Neural crest cell (in vitro differentiated cells): Measurements from ENCODE around the gene WWOX. TPM values are rescaled to one million over a fixed set of nuclear protein-coding genes. Genes with fewer than 3 reads are reported as not detected.

Experiments used
- DNase-seq: peaks from one replicate; pipeline ENCODE4 v3.0.0; 2021; ENCODE audit warnings: low read depth, mixed read lengths, low spot score
- H3K27ac Mint-ChIP-seq: one replicate; pipeline ENCODE4 v1.8.0; 2021; ENCODE audit warnings: mild to moderate bottlenecking, mixed read lengths; ENCODE audit not compliant: unreplicated experiment
- H3K27me3 Mint-ChIP-seq: 2 replicates; pipeline ENCODE4 v1.8.0; 2021; ENCODE audit warnings: low read depth, mild to moderate bottlenecking, mixed read lengths
- H3K36me3 Mint-ChIP-seq: 2 replicates; pipeline ENCODE4 v1.8.0; 2021; ENCODE audit warnings: low read depth, mild to moderate bottlenecking, mixed read lengths
- H3K4me1 Mint-ChIP-seq: 2 replicates; pipeline ENCODE4 v1.8.0; 2021; ENCODE audit warnings: mixed read lengths
- H3K4me3 Mint-ChIP-seq: one replicate; pipeline ENCODE4 v1.8.0; 2021; ENCODE audit warnings: mild to moderate bottlenecking, mixed read lengths
- H3K9me3 Mint-ChIP-seq: 2 replicates; pipeline ENCODE4 v1.8.0; 2021; ENCODE audit warnings: mixed read lengths
- total RNA-seq: library from RNA; stranded (reverse); gene quantifications from 2 replicates; pipeline ENCODE4 v1.2.1, GENCODE V29; 2021
- TF ChIP-seq, protein P1 (sequence below): fragments of 200-600 bp; sonication (generic); conservative IDR thresholded peaks from 2 replicates; pipeline ENCODE4 v1.5.0; 2021; ENCODE audit warnings: antibody characterized with exemption, mild to moderate bottlenecking

WWOX gene
- total RNA-seq, 1 donor from 2014 or later = 30.5 TPM

- H3K9me3 Mint-ChIP-seq = peaks cover 7% of the 10 kb centered on the region
- DNase-seq = no peak
- peaks cover 44% of the 10 kb centered on the region for H3K4me1 Mint-ChIP-seq
- H3K4me3 Mint-ChIP-seq = no peak overlapping the region
- peaks cover 3% of the 10 kb centered on the region for H3K36me3 Mint-ChIP-seq
- no peak overlapping the region for H3K27ac Mint-ChIP-seq
- peaks cover 6% of the 10 kb centered on the region for H3K27me3 Mint-ChIP-seq
- TF ChIP-seq, protein P1, sequence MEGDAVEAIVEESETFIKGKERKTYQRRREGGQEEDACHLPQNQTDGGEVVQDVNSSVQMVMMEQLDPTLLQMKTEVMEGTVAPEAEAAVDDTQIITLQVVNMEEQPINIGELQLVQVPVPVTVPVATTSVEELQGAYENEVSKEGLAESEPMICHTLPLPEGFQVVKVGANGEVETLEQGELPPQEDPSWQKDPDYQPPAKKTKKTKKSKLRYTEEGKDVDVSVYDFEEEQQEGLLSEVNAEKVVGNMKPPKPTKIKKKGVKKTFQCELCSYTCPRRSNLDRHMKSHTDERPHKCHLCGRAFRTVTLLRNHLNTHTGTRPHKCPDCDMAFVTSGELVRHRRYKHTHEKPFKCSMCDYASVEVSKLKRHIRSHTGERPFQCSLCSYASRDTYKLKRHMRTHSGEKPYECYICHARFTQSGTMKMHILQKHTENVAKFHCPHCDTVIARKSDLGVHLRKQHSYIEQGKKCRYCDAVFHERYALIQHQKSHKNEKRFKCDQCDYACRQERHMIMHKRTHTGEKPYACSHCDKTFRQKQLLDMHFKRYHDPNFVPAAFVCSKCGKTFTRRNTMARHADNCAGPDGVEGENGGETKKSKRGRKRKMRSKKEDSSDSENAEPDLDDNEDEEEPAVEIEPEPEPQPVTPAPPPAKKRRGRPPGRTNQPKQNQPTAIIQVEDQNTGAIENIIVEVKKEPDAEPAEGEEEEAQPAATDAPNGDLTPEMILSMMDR = no peak
Observed at GRCh38 chr16:79183571-79183970, 1084.1 kb downstream of the WWOX start.

DNA sequence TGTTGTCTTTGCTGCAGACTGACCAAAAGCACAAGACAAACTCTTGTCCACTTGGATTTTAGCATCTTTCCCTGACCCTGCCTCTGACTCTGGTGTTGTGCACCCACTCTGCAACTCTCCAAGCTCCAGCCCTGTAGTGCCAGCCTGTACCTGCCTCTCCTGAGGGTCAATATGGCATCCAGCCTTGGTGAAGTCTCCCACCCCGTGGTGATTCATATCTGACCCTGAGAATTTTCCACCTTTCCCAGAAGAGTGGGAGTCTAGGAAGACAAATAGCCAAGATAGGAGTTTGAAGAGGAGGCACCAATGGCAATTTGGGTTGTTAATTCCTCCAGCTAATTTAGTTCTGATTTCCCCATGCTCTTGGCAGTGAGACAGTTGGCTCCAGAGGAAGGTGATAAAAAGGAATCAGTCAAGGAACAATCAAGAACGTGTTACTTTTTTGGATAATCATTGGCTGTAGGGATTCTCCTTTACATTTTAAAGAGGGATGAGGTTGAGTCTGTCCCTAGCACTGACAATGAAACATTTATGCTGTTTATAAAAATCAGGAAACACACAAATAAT lies 1085.1 kb downstream of the WWOX start:
- DNase-seq = no peak
- peaks cover 46% of the 10 kb centered on the region for H3K4me1 Mint-ChIP-seq
- no peak overlapping the region for H3K27ac Mint-ChIP-seq
- no peak overlapping the region for H3K4me3 Mint-ChIP-seq
- peaks cover 7% of the 10 kb centered on the region for H3K9me3 Mint-ChIP-seq
- peaks cover 3% of the 10 kb centered on the region for H3K36me3 Mint-ChIP-seq
- peaks cover 8% of the 10 kb centered on the region for H3K27me3 Mint-ChIP-seq
- TF ChIP-seq, protein P1 = no peak

DNA sequence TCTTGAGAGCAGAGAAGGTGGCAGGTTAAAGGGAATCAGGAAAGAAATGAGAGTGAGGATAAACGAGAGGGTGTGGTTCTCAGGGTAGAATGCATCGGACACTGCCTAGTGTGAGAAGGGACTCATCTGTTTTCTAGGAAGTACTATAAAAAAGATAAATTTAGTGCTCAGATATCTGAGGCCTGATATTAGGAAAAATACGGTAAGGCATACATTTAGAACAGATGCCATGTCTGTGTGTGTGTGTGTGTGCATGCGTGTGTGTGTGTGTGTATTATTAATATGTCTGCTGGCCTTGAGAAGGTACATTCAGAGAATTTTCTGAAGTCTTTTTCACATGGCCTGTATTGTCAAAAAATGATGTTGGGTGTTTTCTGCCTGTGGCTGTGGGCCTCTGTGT lies 1086.3 kb downstream of the WWOX start:
- DNase-seq = no peak
- peaks cover 5% of the 10 kb centered on the region for H3K9me3 Mint-ChIP-seq
- H3K27me3 Mint-ChIP-seq = peaks cover 8% of the 10 kb centered on the region
- peak overlapping the region; percentile 7 for H3K27ac Mint-ChIP-seq
- H3K4me3 Mint-ChIP-seq = no peak overlapping the region
- H3K36me3 Mint-ChIP-seq = peaks cover 3% of the 10 kb centered on the region
- TF ChIP-seq, protein P1 = no peak
- H3K4me1 Mint-ChIP-seq = peaks cover 46% of the 10 kb centered on the region

- Mint-ChIP-seq H3K4me3 (no peak overlapping the region), H3K27ac (peak overlapping the region; percentile 7), H3K4me1 (peaks cover 46% of the 10 kb centered on the region), H3K9me3 (peaks cover 3% of the 10 kb centered on the region), H3K36me3 (peaks cover 3% of the 10 kb centered on the region), H3K27me3 (peaks cover 8% of the 10 kb centered on the region)
- TF ChIP-seq, protein P1 = no peak
- no peak for DNase-seq
Observed at GRCh38 chr16:79186196-79186595, 1086.7 kb downstream of the WWOX start.

DNA sequence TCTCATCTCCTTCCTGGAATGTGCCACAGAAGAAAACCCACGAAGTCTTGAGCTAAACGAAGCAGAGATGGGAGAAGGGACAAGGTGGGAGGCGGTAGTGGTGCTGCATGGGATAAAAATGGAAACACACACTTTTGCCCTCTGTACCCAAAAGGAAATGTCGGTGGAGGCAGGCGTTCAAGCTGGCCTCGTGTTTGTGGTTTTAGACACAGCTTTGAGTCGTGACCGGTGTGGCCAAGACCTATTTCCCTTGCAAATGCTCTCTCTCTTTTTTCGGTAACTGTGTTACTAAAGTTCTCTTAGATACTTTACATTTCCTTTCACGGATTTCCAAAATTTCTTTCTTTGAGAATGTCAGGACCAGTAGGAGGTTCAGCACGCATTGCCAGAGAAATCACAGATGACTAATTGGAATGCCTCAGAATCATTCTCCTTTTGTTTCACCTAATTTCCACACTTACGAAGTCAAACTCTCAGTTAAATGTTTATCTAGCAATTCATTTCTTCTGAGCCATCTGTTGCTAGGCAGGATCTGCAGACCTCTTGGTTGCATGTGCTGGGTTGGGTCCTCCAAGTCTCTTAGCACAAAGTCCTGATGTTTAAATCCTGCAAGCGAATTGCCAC lies 1088.8 kb downstream of the WWOX start:
- H3K27ac Mint-ChIP-seq = peak overlapping the region; percentile 20
- H3K4me1 Mint-ChIP-seq = peaks cover 46% of the 10 kb centered on the region
- peaks cover 6% of the 10 kb centered on the region for H3K27me3 Mint-ChIP-seq
- peaks cover 3% of the 10 kb centered on the region for H3K9me3 Mint-ChIP-seq
- TF ChIP-seq, protein P1 = no peak
- no peak overlapping the region for H3K4me3 Mint-ChIP-seq
- peaks cover 3% of the 10 kb centered on the region for H3K36me3 Mint-ChIP-seq
- no peak for DNase-seq
